ENCODE data around the gene CACNG3. TPM values are rescaled to one million over a fixed set of nuclear protein-coding genes. Genes with fewer than 3 reads are reported as not detected.

The CACNG3 gene
- total and polyA plus RNA-seq, 4 experiments from 2014 or later = not detected

DNA sequence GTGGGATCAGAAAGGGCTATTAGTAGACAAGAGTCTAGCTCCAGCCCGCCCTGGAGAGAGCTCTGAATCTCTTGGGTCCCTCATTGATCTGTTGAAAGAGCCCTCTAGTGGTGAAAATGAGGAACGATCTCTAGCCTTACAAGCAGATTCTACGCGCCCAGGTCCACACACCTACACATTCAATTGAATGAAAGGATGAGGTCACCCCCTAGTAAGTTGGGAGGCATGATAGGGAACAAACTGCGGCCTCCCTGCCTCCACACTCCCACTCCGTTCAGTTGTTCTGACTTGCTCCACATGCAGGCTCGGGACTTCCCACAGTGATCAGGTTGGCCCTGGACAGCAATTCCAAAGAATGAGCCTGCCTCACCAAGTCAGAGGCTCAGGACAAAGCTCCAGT, 2.9 kb upstream of the CACNG3 start:
- peak in 4 of 5 donors; percentile 33 to 48 (median 42) for DNase-seq
- H3K9me3 ChIP-seq (ENCODE audit: control insufficient read depth in 1 of 2, low read length in 2 of 2) = no peaks in the 10 kb centered on the region
- H3K27ac Mint-ChIP-seq = no peak overlapping the region
- no peak overlapping the region for H3K4me3 Mint-ChIP-seq
- ChIA-PET CTCF (ENCODE audit: partially characterized antibody) (interaction anchor here (0.6 to 5.4 kb wide), 43 partner anchors 9 to 586 kb away, joined by 3 to 58 read pairs (median 4); partner anchors contain the start of gene PLK1), POLR2A (ENCODE audit: partially characterized antibody) (no interaction called here)
- H3K4me1 ChIP-seq (ENCODE audit: insufficient read depth, low read length) = no peaks in the 10 kb centered on the region
- H3K4me3 ChIP-seq (ENCODE audit: low read length in 2 of 2) = no peak overlapping the region
- no peak overlapping the region for H3K27ac ChIP-seq (ENCODE audit: low read depth, low read length)
- peaks cover 38 to 42% of the 10 kb centered on the region in 2 donors for H3K27me3 Mint-ChIP-seq
- H3K9me3 Mint-ChIP-seq = no peaks in the 10 kb centered on the region
- peaks cover 21% of the 10 kb centered on the region for H3K27me3 ChIP-seq (ENCODE audit: insufficient read depth, low read length)
- peaks cover 0 to 7% (median 4%) of the 10 kb centered on the region in 4 donors for H3K4me1 Mint-ChIP-seq
- no peaks in the 10 kb centered on the region for H3K36me3 Mint-ChIP-seq
- no peaks in the 10 kb centered on the region for H3K36me3 ChIP-seq (ENCODE audit: insufficient read depth, low read length)
- intact Hi-C loops (cut with micrococcal nuclease) = loop anchor here (1.0 kb wide), 2 partner anchors 182 to 450 kb away; no protein-coding TSS in a partner anchor

DNA sequence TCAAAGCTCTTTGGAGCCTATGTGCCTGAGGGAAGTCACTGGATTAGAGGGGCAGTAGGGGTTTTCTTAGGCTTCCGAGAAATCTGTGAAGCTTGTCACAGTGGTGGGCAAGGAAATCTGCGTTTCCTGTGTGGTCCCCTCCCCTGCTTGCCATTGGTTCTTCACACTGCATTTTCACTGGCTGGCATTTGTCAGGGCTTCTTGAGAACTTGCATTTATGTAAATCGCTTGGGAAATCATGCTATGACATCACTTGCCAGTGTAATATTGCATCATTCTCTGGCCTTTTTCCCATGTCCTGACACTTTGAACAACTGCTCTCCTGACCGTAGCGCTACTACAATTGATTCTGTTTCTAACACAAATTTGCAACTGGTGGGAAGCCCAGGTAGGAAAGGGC, 1.8 kb downstream of the CACNG3 start:
- CTCF ChIA-PET (ENCODE audit: partially characterized antibody) = no interaction called here
- no peaks in the 10 kb centered on the region for H3K36me3 ChIP-seq (ENCODE audit: insufficient read depth, low read length)
- no peak overlapping the region for H3K27ac ChIP-seq (ENCODE audit: low read depth, low read length)
- POLR2A ChIA-PET (ENCODE audit: partially characterized antibody) = no interaction called here
- Mint-ChIP-seq H3K4me3 (no peak overlapping the region), H3K4me1 (peaks cover 0 to 5% (median 3%) of the 10 kb centered on the region in 4 donors), H3K36me3 (peaks cover 0 to 3% of the 10 kb centered on the region in 2 donors), H3K27me3 (peaks cover 56 to 67% of the 10 kb centered on the region in 2 donors), H3K9me3 (peaks cover 0 to 5% (median 0%) of the 10 kb centered on the region in 8 donors), H3K27ac (no peak overlapping the region)
- DNase-seq = no peak
- intact Hi-C loops (cut with micrococcal nuclease) = no loop called here
- H3K27me3 ChIP-seq (ENCODE audit: insufficient read depth, low read length) = peaks cover 21% of the 10 kb centered on the region
- H3K4me1 ChIP-seq (ENCODE audit: insufficient read depth, low read length) = no peaks in the 10 kb centered on the region
- no peaks in the 10 kb centered on the region for H3K9me3 ChIP-seq (ENCODE audit: control insufficient read depth in 1 of 2, low read length in 2 of 2)
- H3K4me3 ChIP-seq (ENCODE audit: low read length in 2 of 2) = no peak overlapping the region

DNA sequence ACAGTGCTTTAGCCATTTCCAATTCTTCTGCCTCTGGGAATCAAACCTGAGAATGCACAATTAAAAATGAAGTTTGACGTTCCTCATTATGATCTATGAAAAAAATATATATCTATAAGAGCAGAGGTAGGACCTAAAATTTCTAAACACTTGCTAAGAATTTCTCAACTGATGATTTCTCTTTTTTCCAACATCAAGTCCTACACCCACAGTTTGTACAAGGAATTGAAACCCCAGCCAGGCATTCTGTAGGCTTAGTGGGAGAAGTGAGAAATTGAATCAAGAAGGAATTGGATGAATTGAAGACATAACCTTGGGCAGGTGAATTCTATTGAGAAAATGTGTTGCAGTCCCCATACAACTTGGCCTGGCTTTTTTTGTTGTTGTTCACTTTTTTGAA, 2.7 kb downstream of the CACNG3 start:
- Mint-ChIP-seq H3K27ac (no peak overlapping the region), H3K27me3 (peaks cover 53 to 63% of the 10 kb centered on the region in 2 donors), H3K36me3 (peaks cover 0 to 3% of the 10 kb centered on the region in 2 donors), H3K9me3 (peaks cover 0 to 5% (median 0%) of the 10 kb centered on the region in 8 donors), H3K4me3 (no peak overlapping the region), H3K4me1 (peaks cover 0 to 3% (median 1%) of the 10 kb centered on the region in 4 donors)
- POLR2A ChIA-PET (ENCODE audit: partially characterized antibody) = no interaction called here
- Histone ChIP-seq H3K27me3 (ENCODE audit: insufficient read depth, low read length) (peaks cover 15% of the 10 kb centered on the region), H3K36me3 (ENCODE audit: insufficient read depth, low read length) (no peaks in the 10 kb centered on the region), H3K27ac (ENCODE audit: low read depth, low read length) (no peak overlapping the region), H3K4me3 (ENCODE audit: low read length in 2 of 2) (no peak overlapping the region), H3K9me3 (ENCODE audit: control insufficient read depth in 1 of 2, low read length in 2 of 2) (no peaks in the 10 kb centered on the region), H3K4me1 (ENCODE audit: insufficient read depth, low read length) (no peaks in the 10 kb centered on the region)
- DNase-seq = no peak
- CTCF ChIA-PET (ENCODE audit: partially characterized antibody) = no interaction called here
- intact Hi-C loops (cut with micrococcal nuclease) = no loop called here

DNA sequence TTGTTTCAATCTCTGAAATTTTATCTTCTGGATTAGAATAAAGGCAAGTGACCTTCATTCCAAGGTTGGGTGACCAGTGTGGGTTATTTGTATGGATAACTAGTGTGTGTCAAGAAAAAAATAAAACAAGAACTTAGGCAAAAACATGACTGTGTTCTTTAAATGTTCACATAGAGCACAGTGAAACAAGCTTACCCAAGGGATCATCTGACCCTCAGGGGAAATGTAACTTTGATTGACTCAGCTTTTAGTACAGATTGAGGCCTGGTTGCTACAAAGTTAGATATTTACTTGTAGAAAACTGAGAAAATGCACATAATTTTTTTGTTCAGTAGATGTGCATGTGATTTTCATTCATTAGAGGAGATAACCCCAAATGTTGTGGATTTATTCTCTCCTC, 6.7 kb downstream of the CACNG3 start:
- DNase-seq = no peak
- peaks cover 0 to 4% of the 10 kb centered on the region in 2 donors for H3K9me3 ChIP-seq (ENCODE audit: control insufficient read depth in 1 of 2, low read length in 2 of 2)
- no peak overlapping the region for H3K4me3 ChIP-seq (ENCODE audit: low read length in 2 of 2)
- H3K27ac Mint-ChIP-seq = no peak overlapping the region
- no peaks in the 10 kb centered on the region for H3K36me3 ChIP-seq (ENCODE audit: insufficient read depth, low read length)
- H3K4me1 ChIP-seq (ENCODE audit: insufficient read depth, low read length) = no peaks in the 10 kb centered on the region
- peaks cover 36 to 42% of the 10 kb centered on the region in 2 donors for H3K27me3 Mint-ChIP-seq
- no peaks in the 10 kb centered on the region for H3K4me1 Mint-ChIP-seq
- intact Hi-C loops (cut with micrococcal nuclease) = no loop called here
- ChIA-PET POLR2A (ENCODE audit: partially characterized antibody) (no interaction called here), CTCF (ENCODE audit: partially characterized antibody) (interaction anchor here (1.7 kb wide), 1 partner anchor 10 kb away, joined by 8 read pairs; no protein-coding TSS in a partner anchor)
- no peaks in the 10 kb centered on the region for H3K27me3 ChIP-seq (ENCODE audit: insufficient read depth, low read length)
- H3K9me3 Mint-ChIP-seq = peaks cover 0 to 11% (median 6%) of the 10 kb centered on the region in 8 donors
- peaks cover 0 to 3% of the 10 kb centered on the region in 2 donors for H3K36me3 Mint-ChIP-seq
- no peak overlapping the region for H3K4me3 Mint-ChIP-seq
- no peak overlapping the region for H3K27ac ChIP-seq (ENCODE audit: low read depth, low read length)

DNA sequence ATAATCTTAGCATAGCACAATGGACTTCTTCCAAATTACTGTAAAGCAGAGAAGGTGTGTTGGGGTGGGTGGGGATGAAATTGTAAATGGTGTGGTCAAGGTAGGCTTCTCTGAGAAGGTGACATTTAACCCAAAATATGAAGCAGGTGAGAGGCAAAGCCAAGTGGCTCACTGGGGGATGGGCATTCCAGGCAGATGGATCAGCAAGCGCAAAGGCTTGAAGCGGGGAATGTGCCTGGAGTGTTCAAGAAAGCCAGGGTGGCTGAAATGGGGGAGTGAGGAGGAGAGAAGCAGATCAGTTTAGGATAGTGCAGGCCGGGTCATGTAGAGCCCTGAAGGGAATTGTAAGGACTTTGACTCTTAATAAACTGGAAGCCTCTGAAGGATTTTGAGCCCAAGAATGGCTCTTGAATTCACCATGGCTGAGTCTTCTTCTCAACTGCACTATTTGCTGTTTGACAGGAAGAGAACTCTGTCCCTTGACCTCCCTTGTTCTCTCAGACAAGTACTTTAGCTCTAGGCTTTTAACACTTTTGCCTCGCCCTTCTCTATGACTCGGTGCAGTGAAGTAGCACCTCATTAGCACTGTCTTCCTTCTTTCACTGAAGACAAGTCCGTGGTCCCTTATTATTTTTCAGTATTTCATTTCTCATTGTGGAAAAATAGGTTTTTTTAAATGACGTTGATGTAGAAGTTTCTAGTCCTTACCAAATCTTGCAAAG, 14.7 kb downstream of the CACNG3 start:
- Histone ChIP-seq H3K9me3 (ENCODE audit: control insufficient read depth in 1 of 2, low read length in 2 of 2) (peaks cover 0 to 3% of the 10 kb centered on the region in 2 donors), H3K4me1 (ENCODE audit: insufficient read depth, low read length) (no peaks in the 10 kb centered on the region), H3K27me3 (ENCODE audit: insufficient read depth, low read length) (no peaks in the 10 kb centered on the region), H3K36me3 (ENCODE audit: insufficient read depth, low read length) (no peaks in the 10 kb centered on the region), H3K27ac (ENCODE audit: low read depth, low read length) (no peak overlapping the region), H3K4me3 (ENCODE audit: low read length in 2 of 2) (no peak overlapping the region)
- intact Hi-C loops (cut with micrococcal nuclease) = no loop called here
- Mint-ChIP-seq H3K36me3 (no peaks in the 10 kb centered on the region), H3K27me3 (peaks cover 26 to 37% of the 10 kb centered on the region in 2 donors), H3K27ac (no peak overlapping the region), H3K9me3 (peaks cover 0 to 6% (median 1%) of the 10 kb centered on the region in 8 donors), H3K4me3 (no peak overlapping the region), H3K4me1 (no peaks in the 10 kb centered on the region)
- DNase-seq = no peak
- CTCF ChIA-PET (ENCODE audit: partially characterized antibody) = interaction anchor here (2.8 kb wide), 1 partner anchor 18 kb away, joined by 11 read pairs; no protein-coding TSS in a partner anchor
- POLR2A ChIA-PET (ENCODE audit: partially characterized antibody) = no interaction called here

DNA sequence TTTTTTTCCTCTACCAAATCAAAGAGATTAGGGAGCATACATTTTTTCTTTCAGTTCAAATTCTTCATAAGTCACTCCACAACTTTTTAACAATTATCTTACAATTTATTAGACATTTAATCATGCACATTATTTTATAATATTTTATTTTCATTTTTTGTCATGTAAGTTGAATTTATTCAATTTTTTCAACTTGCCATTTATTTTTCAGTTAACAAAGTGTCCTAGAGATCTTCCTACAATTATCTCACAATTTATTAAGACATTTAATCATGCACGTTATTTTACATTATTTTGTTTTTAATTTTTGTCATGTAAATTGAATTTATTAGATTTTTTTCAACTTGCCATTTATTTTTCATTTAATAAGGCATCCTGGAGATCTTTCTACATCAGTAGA, 16.2 kb downstream of the CACNG3 start:
- no peaks in the 10 kb centered on the region for H3K27me3 ChIP-seq (ENCODE audit: insufficient read depth, low read length)
- H3K4me3 Mint-ChIP-seq = no peak overlapping the region
- no peaks in the 10 kb centered on the region for H3K4me1 ChIP-seq (ENCODE audit: insufficient read depth, low read length)
- H3K27ac ChIP-seq (ENCODE audit: low read depth, low read length) = no peak overlapping the region
- H3K4me3 ChIP-seq (ENCODE audit: low read length in 2 of 2) = no peak overlapping the region
- peaks cover 23 to 37% of the 10 kb centered on the region in 2 donors for H3K27me3 Mint-ChIP-seq
- H3K27ac Mint-ChIP-seq = no peak overlapping the region
- ChIA-PET CTCF (ENCODE audit: partially characterized antibody) (interaction anchor here (2.8 kb wide), 1 partner anchor 19 kb away, joined by 11 read pairs; no protein-coding TSS in a partner anchor), POLR2A (ENCODE audit: partially characterized antibody) (no interaction called here)
- no peaks in the 10 kb centered on the region for H3K9me3 Mint-ChIP-seq
- H3K4me1 Mint-ChIP-seq = no peaks in the 10 kb centered on the region
- no peak for DNase-seq
- intact Hi-C loops (cut with micrococcal nuclease) = no loop called here
- no peaks in the 10 kb centered on the region for H3K36me3 ChIP-seq (ENCODE audit: insufficient read depth, low read length)
- no peaks in the 10 kb centered on the region for H3K36me3 Mint-ChIP-seq
- no peaks in the 10 kb centered on the region for H3K9me3 ChIP-seq (ENCODE audit: control insufficient read depth in 1 of 2, low read length in 2 of 2)

DNA sequence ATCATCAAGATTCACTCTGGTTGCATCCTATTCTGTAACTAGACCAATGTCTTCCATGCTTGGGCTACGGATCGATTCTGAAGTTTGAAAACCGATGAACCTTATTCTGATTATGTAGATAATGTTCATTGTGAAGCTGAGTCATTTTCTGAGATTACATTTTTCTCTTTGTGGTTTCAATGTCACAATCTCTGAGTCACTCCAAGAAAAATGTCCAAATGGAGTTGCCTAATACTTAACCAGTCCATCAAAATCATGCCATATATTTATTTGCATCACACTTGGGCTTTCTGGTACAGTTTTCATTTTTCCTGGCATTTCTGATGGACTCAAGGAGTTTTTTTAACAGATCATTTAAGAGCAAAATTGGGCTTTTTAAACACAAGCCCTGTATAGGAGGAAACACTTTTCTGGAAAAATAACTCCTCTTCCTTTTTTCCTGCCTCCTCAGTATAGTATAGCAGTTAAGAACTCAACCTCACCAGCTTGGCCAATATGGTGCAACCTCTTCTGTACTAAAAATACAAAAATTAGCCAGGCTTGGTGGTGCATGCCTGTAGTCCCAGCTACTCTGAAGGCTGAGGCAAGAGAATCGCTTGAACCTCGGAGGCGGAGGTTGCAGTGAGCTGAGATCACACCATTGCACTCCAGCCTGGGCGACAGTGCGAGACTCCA, 17.5 kb downstream of the CACNG3 start:
- Mint-ChIP-seq H3K27me3 (peaks cover 26 to 31% of the 10 kb centered on the region in 2 donors), H3K4me1 (no peaks in the 10 kb centered on the region), H3K36me3 (no peaks in the 10 kb centered on the region), H3K27ac (no peak overlapping the region), H3K4me3 (no peak overlapping the region), H3K9me3 (no peaks in the 10 kb centered on the region)
- Histone ChIP-seq H3K9me3 (ENCODE audit: control insufficient read depth in 1 of 2, low read length in 2 of 2) (no peaks in the 10 kb centered on the region), H3K4me3 (ENCODE audit: low read length in 2 of 2) (no peak overlapping the region), H3K36me3 (ENCODE audit: insufficient read depth, low read length) (no peaks in the 10 kb centered on the region), H3K27ac (ENCODE audit: low read depth, low read length) (no peak overlapping the region), H3K27me3 (ENCODE audit: insufficient read depth, low read length) (no peaks in the 10 kb centered on the region), H3K4me1 (ENCODE audit: insufficient read depth, low read length) (no peaks in the 10 kb centered on the region)
- ChIA-PET POLR2A (ENCODE audit: partially characterized antibody) (no interaction called here), CTCF (ENCODE audit: partially characterized antibody) (interaction anchor here (2.8 kb wide), 1 partner anchor 21 kb away, joined by 11 read pairs; no protein-coding TSS in a partner anchor)
- intact Hi-C loops (cut with micrococcal nuclease) = no loop called here
- no peak for DNase-seq
